HG03025 (cell line): ENCODE results near the gene KERA.
"Not testable (repeated sequence)": the region's sequence is repeated elsewhere in the genome, so short reads cannot be mapped to it uniquely, and the experiment has no call there.

Source experiments
- ATAC-seq: cut with Tn5 transposase; IDR thresholded peaks from one replicate; pipeline ENCODE4 v1.9.1; 2021; ENCODE audit warnings: mild to moderate bottlenecking, moderate library complexity; ENCODE audit not compliant: unreplicated experiment, low FRiP score

The KERA gene

GRCh38 chr12:91057368-91058165, at the start of gene KERA:
TSS of gene KERA (minus strand) at chr12:91058024. CDS start at chr12:91056281, 1,743 bp downstream.
- ATAC-seq = no peak

GRCh38 chr12:91106283-91106682, 48.5 kb upstream of the KERA start:
- no peak for ATAC-seq

GRCh38 chr12:91105807-91106206, 48.0 kb upstream of the KERA start:
- ATAC-seq = no peak

GRCh38 chr12:91104812-91105466, 47.1 kb upstream of the KERA start:
- ATAC-seq = peak; percentile 83

- ATAC-seq = no peak
Measured at GRCh38 chr12:91103624-91104023, 45.8 kb upstream of the KERA start.

- no peak for ATAC-seq
Measured at GRCh38 chr12:91103101-91103500, 45.3 kb upstream of the KERA start.

GRCh38 chr12:91100906-91101305, 43.1 kb upstream of the KERA start:
- ATAC-seq = no peak

- ATAC-seq = no peak
Measured at GRCh38 chr12:91099836-91100235, 42.0 kb upstream of the KERA start.

- ATAC-seq = no peak
Measured at GRCh38 chr12:91099341-91099740, 41.5 kb upstream of the KERA start.

- no peak for ATAC-seq
Measured at GRCh38 chr12:91098941-91099340, 41.1 kb upstream of the KERA start.

GRCh38 chr12:91098461-91098860, 40.6 kb upstream of the KERA start:
- ATAC-seq = no peak

GRCh38 chr12:91094957-91095356, 37.1 kb upstream of the KERA start:
- no peak for ATAC-seq

- no peak for ATAC-seq
Measured at GRCh38 chr12:91094032-91094662, 36.3 kb upstream of the KERA start.

- no peak for ATAC-seq
Measured at GRCh38 chr12:91093341-91093740, 35.5 kb upstream of the KERA start.

GRCh38 chr12:91091916-91092715, 34.3 kb upstream of the KERA start:
- ATAC-seq = no peak

GRCh38 chr12:91089953-91090352, 32.1 kb upstream of the KERA start:
- ATAC-seq = not testable (repeated sequence)

- no peak for ATAC-seq
Measured at GRCh38 chr12:91080041-91080440, 22.2 kb upstream of the KERA start.

- no peak for ATAC-seq
Measured at GRCh38 chr12:91078501-91078900, 20.7 kb upstream of the KERA start.

GRCh38 chr12:91077228-91077954, 19.6 kb upstream of the KERA start:
- no peak for ATAC-seq

GRCh38 chr12:91074851-91075250, 17.0 kb upstream of the KERA start:
- no peak for ATAC-seq
